Activated CD8-positive, alpha-beta memory T cell treated with anti-CD3 and anti-CD28 coated beads, Interleukin-2, amount 50 U/mL, for 24 hours (primary cell): ENCODE results near the gene GNAI3.

Experiments used
- DNase-seq: peaks from one replicate; pipeline ENCODE4 v3.0.0-alpha.2; 2020; ENCODE audit errors: extremely low read depth

Gene GNAI3

GRCh38 chr1:109548321-109549267 lies at the start of gene GNAI3:
TSS of gene GNAI3 (plus strand) at chr1:109548615. CDS start at chr1:109548721, 106 bp downstream.
- DNase-seq = peak; percentile 95

GRCh38 chr1:109499081-109499480 lies 49.3 kb upstream of the GNAI3 start:
- DNase-seq = no peak

- no peak for DNase-seq
Observed at GRCh38 chr1:109499661-109500536, 48.5 kb upstream of the GNAI3 start.

- DNase-seq = no peak
Observed at GRCh38 chr1:109500941-109501381, 47.5 kb upstream of the GNAI3 start.

- DNase-seq = no peak
Observed at GRCh38 chr1:109501644-109502363, 46.6 kb upstream of the GNAI3 start.

GRCh38 chr1:109502364-109502851 lies 46.0 kb upstream of the GNAI3 start:
- no peak for DNase-seq

GRCh38 chr1:109503935-109504334 lies 44.5 kb upstream of the GNAI3 start:
- no peak for DNase-seq

GRCh38 chr1:109504974-109505373 lies 43.4 kb upstream of the GNAI3 start:
- no peak for DNase-seq

- no peak for DNase-seq
Observed at GRCh38 chr1:109508001-109508872, 40.2 kb upstream of the GNAI3 start.

- no peak for DNase-seq
Observed at GRCh38 chr1:109508873-109509175, 39.6 kb upstream of the GNAI3 start.

- DNase-seq = no peak
Observed at GRCh38 chr1:109509176-109510134, 39.0 kb upstream of the GNAI3 start, which contains the start of gene AMIGO1. TSS of gene AMIGO1 (minus strand) at chr1:109509727. CDS start at chr1:109508912, 815 bp downstream.

- no peak for DNase-seq
Observed at GRCh38 chr1:109513110-109513710, 35.2 kb upstream of the GNAI3 start.

- no peak for DNase-seq
Observed at GRCh38 chr1:109514846-109515245, 33.6 kb upstream of the GNAI3 start.

- no peak for DNase-seq
Observed at GRCh38 chr1:109516872-109517271, 31.5 kb upstream of the GNAI3 start.

- no peak for DNase-seq
Observed at GRCh38 chr1:109517337-109517736, 31.1 kb upstream of the GNAI3 start.

GRCh38 chr1:109521002-109521951 lies 27.1 kb upstream of the GNAI3 start:
- DNase-seq = no peak

GRCh38 chr1:109522026-109522425 lies 26.4 kb upstream of the GNAI3 start:
- DNase-seq = no peak

GRCh38 chr1:109523706-109524105 lies 24.7 kb upstream of the GNAI3 start:
- no peak for DNase-seq
